Measurements from ENCODE around the gene CMTM8.

DNA sequence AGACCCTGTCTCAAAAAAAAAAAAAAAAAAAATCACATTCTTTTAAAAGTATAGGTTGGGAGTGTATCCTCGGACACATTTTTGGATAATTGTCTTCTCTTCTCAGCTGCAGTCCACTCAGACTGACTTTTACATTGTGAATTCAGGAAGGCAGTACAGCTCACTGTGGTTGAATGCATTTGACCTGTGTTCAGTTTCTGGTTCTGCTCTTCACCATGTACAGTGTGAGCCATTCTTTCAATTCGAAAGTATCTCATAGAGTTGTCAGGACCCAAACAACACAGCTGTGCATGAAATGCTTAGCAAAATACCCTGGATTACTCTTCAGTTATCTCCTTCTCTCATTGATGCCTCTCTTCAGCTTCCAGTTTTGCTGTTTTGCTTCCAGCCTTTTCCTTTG is 5.0 kb downstream of the CMTM8 start:
- TF ChIP-seq YY1 (IDR thresholded peaks at IDR 0.05; ENCODE audit: insufficient read depth, insufficient read length), result no peak
- no peak for TF ChIP-seq SUZ12 (IDR thresholded peaks at IDR 0.05; ENCODE audit: extremely low read depth, insufficient read depth, insufficient read length)
